Measurements from ENCODE around the gene MEX3D.

The MEX3D gene

GRCh38 chr19:1526979-1527649 is 41.0 kb downstream of the MEX3D start:
- TF ChIP-seq SP1 (IDR thresholded peaks at IDR 0.05), result no peak
- no peak for TF ChIP-seq FOXA1 (IDR thresholded peaks at IDR 0.05)
- no peak for TF ChIP-seq ELF4 (IDR thresholded peaks at IDR 0.05)
- TF ChIP-seq CTBP1 (IDR thresholded peaks at IDR 0.05; ENCODE audit: borderline replicate concordance), result no peak
- no peak for TF ChIP-seq L3MBTL2 (conservative IDR thresholded peaks at IDR 0.05)
- TF ChIP-seq ZNF384 (IDR thresholded peaks at IDR 0.05), result no peak
- TF ChIP-seq HDGF (IDR thresholded peaks at IDR 0.05; ENCODE audit: borderline replicate concordance), result no peak
- TF ChIP-seq ARNT (IDR thresholded peaks at IDR 0.05), result no peak
- no peak for TF ChIP-seq LEF1 (IDR thresholded peaks at IDR 0.05; ENCODE audit: borderline replicate concordance)
- TF ChIP-seq FOXM1 (IDR thresholded peaks at IDR 0.05; ENCODE audit: borderline replicate concordance), result no peak
- TF ChIP-seq PKNOX1 (IDR thresholded peaks at IDR 0.05), result no peak
- TF ChIP-seq FOXK2 (IDR thresholded peaks at IDR 0.05), result no peak
- TF ChIP-seq NFRKB (IDR thresholded peaks at IDR 0.05), result no peak
- no peak for TF ChIP-seq SUZ12 (IDR thresholded peaks at IDR 0.05)
- TF ChIP-seq BHLHE40 (IDR thresholded peaks at IDR 0.05; ENCODE audit: borderline replicate concordance), result no peak
- TF ChIP-seq TARDBP (IDR thresholded peaks at IDR 0.05), result no peak
- POLR2A ChIA-PET, result no interaction called here
- no peak for DNase-seq (ENCODE audit: extremely low spot score)
- CTCF ChIA-PET, result no interaction called here

GRCh38 chr19:1526066-1526778 is 41.9 kb downstream of the MEX3D start:
- no peak for DNase-seq (ENCODE audit: extremely low spot score)
- ChIA-PET POLR2A (no interaction called here), CTCF (no interaction called here)
- TF ChIP-seq ARNT (IDR thresholded peaks at IDR 0.05) (no peak), SP1 (IDR thresholded peaks at IDR 0.05) (no peak), ZNF384 (IDR thresholded peaks at IDR 0.05) (no peak), ELF4 (IDR thresholded peaks at IDR 0.05) (no peak), FOXK2 (IDR thresholded peaks at IDR 0.05) (no peak), PKNOX1 (IDR thresholded peaks at IDR 0.05) (no peak), SUZ12 (IDR thresholded peaks at IDR 0.05) (no peak), FOXA1 (IDR thresholded peaks at IDR 0.05) (no peak), FOXM1 (IDR thresholded peaks at IDR 0.05; ENCODE audit: borderline replicate concordance) (no peak), BHLHE40 (IDR thresholded peaks at IDR 0.05; ENCODE audit: borderline replicate concordance) (no peak), LEF1 (IDR thresholded peaks at IDR 0.05; ENCODE audit: borderline replicate concordance) (no peak)

- no peak for TF ChIP-seq FOXM1 (IDR thresholded peaks at IDR 0.05; ENCODE audit: borderline replicate concordance)
- no peak for TF ChIP-seq TARDBP (IDR thresholded peaks at IDR 0.05)
- TF ChIP-seq NFRKB (IDR thresholded peaks at IDR 0.05), result no peak
- no peak for TF ChIP-seq BHLHE40 (IDR thresholded peaks at IDR 0.05; ENCODE audit: borderline replicate concordance)
- no peak for TF ChIP-seq ZNF384 (IDR thresholded peaks at IDR 0.05)
- no peak for TF ChIP-seq SUZ12 (IDR thresholded peaks at IDR 0.05)
- no peak for TF ChIP-seq FOXK2 (IDR thresholded peaks at IDR 0.05)
- ChIA-PET CTCF (no interaction called here), POLR2A (no interaction called here)
- DNase-seq (ENCODE audit: extremely low spot score), result no peak
Observed at GRCh38 chr19:1525343-1525742, 42.8 kb downstream of the MEX3D start.

- DNase-seq (ENCODE audit: extremely low spot score), result no peak
- TF ChIP-seq PKNOX1 (IDR thresholded peaks at IDR 0.05), result no peak
- no peak for TF ChIP-seq FOXM1 (IDR thresholded peaks at IDR 0.05; ENCODE audit: borderline replicate concordance)
- TF ChIP-seq LEF1 (IDR thresholded peaks at IDR 0.05; ENCODE audit: borderline replicate concordance), result no peak
- TF ChIP-seq SP1 (IDR thresholded peaks at IDR 0.05), result no peak
- TF ChIP-seq FOXA1 (IDR thresholded peaks at IDR 0.05), result no peak
- TF ChIP-seq BHLHE40 (IDR thresholded peaks at IDR 0.05; ENCODE audit: borderline replicate concordance), result no peak
- TF ChIP-seq ARNT (IDR thresholded peaks at IDR 0.05), result no peak
- TF ChIP-seq NFRKB (IDR thresholded peaks at IDR 0.05), result no peak
- no peak for TF ChIP-seq ZNF384 (IDR thresholded peaks at IDR 0.05)
- no peak for TF ChIP-seq CTBP1 (IDR thresholded peaks at IDR 0.05; ENCODE audit: borderline replicate concordance)
- no peak for TF ChIP-seq SUZ12 (IDR thresholded peaks at IDR 0.05)
- no peak for TF ChIP-seq L3MBTL2 (conservative IDR thresholded peaks at IDR 0.05)
- ChIA-PET CTCF (no interaction called here), POLR2A (no interaction called here)
Observed at GRCh38 chr19:1524972-1525325, 43.2 kb downstream of the MEX3D start.

GRCh38 chr19:1524287-1524971 is 43.7 kb downstream of the MEX3D start:
- ChIA-PET POLR2A (no interaction called here), CTCF (no interaction called here)
- DNase-seq (ENCODE audit: extremely low spot score), result no peak
- TF ChIP-seq HDGF (IDR thresholded peaks at IDR 0.05; ENCODE audit: borderline replicate concordance) (no peak), L3MBTL2 (conservative IDR thresholded peaks at IDR 0.05) (no peak; the same call in 1 of the 2 replicates), NFRKB (IDR thresholded peaks at IDR 0.05) (no peak), CTBP1 (IDR thresholded peaks at IDR 0.05; ENCODE audit: borderline replicate concordance) (no peak), FOXM1 (IDR thresholded peaks at IDR 0.05; ENCODE audit: borderline replicate concordance) (no peak), TARDBP (IDR thresholded peaks at IDR 0.05) (no peak; the same call in 1 of the 2 replicates), SP1 (IDR thresholded peaks at IDR 0.05) (no peak), ZNF384 (IDR thresholded peaks at IDR 0.05) (no peak), ARNT (IDR thresholded peaks at IDR 0.05) (no peak), PKNOX1 (IDR thresholded peaks at IDR 0.05) (no peak), LEF1 (IDR thresholded peaks at IDR 0.05; ENCODE audit: borderline replicate concordance) (no peak), SUZ12 (IDR thresholded peaks at IDR 0.05) (no peak), FOXK2 (IDR thresholded peaks at IDR 0.05) (no peak), ELF4 (IDR thresholded peaks at IDR 0.05) (no peak), FOXA1 (IDR thresholded peaks at IDR 0.05) (no peak), BHLHE40 (IDR thresholded peaks at IDR 0.05; ENCODE audit: borderline replicate concordance) (no peak)

Measured in HEK293T (cell line).